ENCODE results near the gene C1QTNF1.
"Not testable (repeated sequence)": the region's sequence is repeated elsewhere in the genome, so short reads cannot be mapped to it uniquely, and the experiment has no call there.

The C1QTNF1 gene

DNA sequence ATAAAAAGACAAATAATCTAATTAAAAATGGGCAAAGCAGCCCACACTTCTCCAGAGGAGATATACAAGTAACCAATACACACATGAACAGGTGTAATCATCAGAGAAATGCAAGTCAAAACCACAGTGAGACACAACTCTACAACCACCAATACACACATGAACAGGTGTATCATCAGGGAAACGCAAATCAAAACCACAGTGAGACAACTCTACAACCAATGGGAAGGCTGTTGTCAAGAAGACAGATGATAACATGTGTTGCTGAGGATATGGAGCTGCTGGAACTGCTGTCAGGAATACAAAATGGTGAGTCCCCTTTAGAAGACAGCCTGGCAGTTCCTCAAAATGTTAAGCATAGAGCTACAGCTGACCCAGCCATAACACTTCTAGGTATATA lies 28.2 kb downstream of the C1QTNF1 start:
- DNase-seq (ENCODE audit: low spot score) = no peak

DNA sequence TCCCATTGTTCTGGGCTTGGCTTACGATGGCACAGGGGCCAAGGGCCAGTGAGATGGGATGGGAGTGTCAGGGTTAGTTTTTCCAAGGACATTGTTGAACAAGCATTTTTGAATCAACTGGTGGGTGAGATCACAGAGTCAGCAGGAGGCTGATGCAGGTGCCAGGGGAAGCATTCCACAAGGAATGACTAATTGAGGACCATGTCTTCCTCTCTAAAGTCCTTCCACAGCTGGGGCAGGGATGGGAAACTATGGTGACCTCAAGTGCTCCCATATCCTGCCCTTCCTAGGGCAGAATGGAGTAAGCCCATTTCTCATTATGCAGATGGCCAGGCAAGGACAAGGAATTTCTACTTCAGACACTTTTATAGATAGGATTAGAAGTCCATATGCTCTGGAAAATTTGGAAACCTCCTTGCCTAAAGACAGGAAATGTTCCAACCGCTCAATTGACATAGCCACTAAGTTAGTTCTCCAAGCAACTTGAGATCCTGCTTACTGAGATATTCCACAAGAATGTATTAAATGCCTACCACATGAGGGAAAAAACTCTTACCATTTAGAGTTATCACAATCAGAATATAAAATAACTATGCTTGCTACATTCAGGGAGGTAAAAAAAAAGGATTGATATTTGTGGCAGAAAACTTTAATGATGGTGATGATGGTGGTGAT lies 29.4 kb downstream of the C1QTNF1 start:
- DNase-seq (ENCODE audit: low spot score) = no peak

DNA sequence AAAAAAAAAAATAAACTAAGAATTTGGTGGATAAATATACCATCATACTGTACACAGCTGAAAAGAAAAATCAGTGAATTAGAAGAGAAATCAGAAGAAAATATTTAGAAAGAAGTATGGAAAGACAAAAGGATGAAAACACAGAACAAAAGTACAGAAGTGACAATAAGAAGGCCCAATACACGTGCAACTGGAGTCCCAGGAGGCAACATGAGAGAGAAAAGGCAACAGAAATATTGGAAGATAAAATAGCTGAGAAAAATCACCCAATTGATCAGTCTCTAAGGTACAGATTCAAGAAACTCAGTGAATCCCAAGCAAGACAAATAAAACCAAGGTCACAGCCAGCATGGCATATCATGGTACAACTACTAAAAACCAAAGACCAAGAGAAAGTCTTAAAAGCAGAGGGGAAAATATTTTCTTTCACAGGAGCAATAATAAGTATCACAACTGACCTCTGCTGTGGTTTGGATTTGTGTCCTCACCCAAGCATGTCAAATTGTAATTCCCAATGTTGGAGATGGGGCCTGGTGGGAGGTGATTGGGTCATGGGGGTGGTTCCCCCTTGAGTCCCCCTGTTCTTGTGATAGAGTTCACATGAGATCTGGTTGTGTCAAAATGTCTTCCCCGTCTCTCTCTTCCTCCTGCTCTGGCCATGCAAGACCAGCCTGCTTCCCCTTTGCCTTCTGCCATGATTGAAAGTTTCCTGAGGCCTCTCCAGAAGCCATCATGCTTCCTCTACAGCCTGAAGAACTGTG lies 30.4 kb downstream of the C1QTNF1 start:
- DNase-seq (ENCODE audit: low spot score) = no peak

DNA sequence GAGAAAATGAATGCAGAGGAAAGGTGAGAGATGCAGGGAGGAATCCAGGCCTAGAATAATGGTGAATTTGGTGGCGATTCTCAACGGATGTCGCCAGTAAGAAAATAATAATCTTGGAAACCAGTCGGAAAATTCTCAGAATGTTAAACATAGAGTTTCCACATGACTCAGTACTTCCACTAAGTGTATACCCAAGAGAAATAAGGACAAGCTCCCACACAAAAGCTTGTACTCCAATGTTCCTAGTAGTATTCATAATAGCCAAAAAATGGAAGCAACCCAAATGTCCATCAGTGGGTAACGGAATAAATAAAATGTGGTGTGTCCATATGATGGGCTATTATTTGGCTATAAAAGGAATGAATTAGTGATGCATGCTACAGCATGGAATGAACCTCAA lies 31.2 kb downstream of the C1QTNF1 start:
- DNase-seq (ENCODE audit: low spot score) = no peak

DNA sequence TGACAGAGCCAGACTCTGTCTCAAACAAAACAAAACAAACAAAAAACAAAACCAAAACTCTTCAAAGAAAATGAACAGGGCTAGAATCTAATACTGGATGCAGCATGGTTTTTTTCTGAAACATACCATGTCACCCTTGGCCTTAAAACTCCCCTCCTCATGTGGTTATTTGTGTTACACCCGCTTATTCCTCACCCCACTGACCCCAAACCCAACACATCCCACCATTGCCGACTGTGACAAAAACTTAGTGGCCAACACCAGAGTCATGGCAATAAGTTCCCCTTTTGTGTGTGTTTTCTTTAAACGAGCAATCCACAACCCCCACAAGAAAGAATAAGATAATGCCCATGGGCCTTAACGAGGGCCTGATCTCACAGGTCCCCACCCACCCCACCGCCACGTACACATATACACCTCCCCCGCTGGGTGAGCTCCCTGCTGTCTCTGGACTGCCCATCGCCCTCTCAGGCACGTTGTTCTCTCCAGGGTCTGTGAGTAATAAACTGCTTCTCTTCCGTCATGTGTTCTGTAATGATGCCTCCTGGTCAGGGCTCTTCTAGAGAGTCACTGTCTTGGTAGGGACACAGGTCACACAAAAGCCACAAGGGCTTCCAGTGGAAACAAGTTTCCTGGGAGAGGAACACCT lies 33.9 kb downstream of the C1QTNF1 start:
- DNase-seq (ENCODE audit: low spot score) = no peak

DNA sequence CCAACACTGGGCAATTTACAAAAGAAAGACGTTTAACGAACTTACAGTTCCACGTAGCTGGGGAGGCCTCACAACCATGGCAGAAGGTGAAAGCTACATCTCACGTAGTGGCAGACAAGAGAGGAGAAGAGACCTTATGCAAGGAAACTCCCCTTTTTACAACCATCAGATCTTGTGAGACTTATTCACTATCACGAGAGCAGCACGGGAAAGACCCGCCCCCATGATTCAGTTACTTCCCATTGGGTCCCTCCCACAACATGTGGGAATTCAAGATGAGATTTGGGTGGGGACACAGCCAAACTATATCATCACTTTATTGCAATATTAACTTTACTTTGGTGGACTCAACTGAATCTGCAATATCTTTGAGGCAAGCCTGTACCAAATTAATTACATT lies 38.7 kb downstream of the C1QTNF1 start:
- no peak for DNase-seq (ENCODE audit: low spot score)

DNA sequence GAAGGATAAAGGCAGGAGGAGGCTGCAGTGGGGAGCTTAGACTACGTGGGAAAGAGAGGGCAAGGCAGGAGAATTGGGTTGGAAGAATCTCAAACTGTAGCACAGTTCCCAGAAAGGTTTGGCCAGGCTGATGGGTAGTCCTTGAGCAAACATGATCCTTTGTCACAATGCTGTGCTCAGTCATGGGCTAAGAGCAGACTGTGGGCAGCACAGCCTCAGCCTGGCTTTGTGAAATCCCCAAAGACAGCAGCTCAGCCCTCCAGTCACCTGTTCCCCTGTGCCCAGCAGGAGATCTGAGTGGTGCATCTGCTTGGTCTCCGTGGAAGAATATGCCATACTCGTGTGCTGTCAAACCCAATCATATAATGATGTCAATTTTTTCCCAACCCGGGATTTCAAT lies 40.1 kb downstream of the C1QTNF1 start:
- no peak for DNase-seq (ENCODE audit: low spot score)

DNA sequence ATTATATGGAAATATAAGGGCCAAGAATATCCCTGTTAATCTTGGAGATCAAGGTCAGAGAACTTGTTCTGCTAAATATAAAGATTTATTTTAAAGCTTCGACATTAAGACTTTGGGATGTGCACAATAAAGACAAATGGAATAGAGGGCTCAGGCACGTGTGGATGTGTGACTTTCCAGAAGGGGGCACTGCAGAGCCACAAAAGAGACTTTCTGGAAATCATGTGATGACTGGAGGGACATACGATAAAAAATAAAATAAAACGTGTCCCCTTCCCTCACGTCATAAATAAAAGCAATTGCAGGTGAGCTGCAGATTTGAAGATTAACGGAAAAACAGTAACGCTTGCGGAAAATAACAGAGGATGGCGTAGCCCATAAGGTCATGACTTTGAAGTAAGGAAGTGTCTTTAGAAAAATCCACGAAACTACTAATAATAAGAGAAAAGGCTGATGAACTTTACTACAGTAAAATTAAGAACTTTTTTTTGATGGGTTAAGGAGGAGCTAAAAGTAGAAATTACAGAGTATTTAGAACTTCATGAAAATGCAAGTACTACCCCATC lies 41.2 kb downstream of the C1QTNF1 start:
- no peak for DNase-seq (ENCODE audit: low spot score)

DNA sequence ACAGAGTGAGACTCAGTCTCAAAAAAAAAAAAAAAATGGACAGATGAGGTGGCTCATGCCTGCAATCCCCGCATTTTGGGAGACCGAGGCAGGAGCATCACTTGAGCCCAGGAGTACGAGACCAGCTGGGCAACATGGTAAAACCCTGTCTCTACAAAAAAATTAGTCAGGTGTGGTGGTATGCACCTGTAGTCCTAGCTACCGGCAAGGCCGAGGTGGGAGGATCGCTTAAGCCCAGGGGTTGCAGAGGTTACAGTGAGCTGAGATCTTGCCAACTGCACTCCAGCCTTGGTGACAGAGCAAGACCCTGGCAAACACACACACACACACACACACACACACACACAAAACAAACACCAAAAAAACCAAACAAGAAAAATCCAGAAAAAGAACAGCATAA lies 43.0 kb downstream of the C1QTNF1 start:
- no peak for DNase-seq (ENCODE audit: low spot score)

DNA sequence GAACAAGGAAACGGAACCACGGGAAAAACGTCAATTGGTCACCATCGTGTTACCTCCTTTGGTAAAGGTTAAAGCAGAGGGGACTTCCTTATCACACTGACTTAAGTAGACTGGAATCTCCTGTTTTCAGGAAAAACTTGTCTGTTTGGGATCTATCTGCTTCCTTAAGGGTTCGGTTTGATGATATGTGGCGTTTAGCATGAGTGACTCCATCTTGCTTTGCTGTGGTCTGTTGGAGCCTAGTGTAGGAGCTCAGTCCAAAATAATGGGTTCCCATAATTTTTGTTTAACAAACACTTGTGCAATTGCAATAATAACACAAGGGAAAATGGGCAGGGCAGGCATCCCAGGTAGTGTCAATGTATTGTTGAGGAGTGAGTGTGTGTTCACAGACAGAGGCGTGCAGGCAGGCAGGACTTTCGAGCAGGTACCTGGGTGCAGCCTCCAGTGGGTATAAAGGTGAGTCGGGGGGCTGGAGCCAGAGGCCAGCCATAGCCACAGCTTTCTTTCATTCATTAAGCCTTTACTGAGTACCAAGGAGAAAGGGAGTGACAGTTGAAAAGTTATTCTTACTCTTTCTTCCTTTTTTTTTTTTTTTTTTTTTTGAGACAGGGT lies 46.4 kb downstream of the C1QTNF1 start:
- no peak for DNase-seq (ENCODE audit: low spot score)

DNA sequence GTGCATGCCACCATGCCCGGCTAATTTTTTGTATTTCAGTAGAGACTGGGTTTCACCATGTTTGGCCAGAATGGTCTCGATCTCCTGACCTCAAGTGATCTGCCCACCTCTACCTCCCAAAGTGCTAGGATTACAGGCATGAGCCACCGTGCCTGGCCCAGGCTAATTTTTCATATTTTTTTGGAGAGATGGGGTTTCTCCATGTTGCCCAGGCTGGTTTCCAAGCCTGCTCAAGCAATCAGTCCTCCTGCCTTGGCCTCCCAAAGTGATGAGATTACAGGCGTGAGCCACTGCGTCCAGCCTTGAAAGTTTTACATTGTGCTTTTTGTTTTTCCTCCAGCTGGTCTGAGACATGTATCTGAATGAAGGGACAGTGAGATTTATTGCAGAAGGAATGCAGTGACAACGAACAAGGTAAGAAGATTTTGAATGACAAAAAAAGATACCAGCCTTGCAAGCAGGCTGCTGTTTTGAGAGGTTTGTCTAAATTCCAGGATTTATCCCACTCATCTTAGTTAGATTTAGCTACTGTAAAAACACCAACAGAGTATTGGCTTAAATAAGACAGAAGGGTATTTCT lies 47.3 kb downstream of the C1QTNF1 start:
- no peak for DNase-seq (ENCODE audit: low spot score)

DNA sequence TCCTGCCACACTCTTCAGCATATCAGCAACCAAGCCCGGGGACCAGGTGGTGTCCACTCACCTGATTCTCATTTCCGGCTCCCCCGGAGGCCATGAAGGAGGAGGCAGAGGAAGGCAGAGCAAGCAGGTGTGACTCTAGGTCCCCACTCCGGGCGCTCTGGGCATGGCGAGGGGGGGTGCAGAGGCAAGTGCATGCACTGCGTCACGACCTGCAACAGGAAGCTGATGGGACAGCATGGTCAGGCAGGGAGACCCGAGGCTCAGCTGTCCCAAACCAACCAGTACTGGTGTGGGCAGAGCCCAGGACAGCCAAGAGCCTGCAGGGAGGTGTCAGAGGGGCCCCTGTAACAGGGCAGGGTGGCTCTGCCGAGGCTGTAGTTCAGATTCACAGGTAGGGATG lies 48.6 kb downstream of the C1QTNF1 start:
- DNase-seq (ENCODE audit: low spot score) = no peak

DNA sequence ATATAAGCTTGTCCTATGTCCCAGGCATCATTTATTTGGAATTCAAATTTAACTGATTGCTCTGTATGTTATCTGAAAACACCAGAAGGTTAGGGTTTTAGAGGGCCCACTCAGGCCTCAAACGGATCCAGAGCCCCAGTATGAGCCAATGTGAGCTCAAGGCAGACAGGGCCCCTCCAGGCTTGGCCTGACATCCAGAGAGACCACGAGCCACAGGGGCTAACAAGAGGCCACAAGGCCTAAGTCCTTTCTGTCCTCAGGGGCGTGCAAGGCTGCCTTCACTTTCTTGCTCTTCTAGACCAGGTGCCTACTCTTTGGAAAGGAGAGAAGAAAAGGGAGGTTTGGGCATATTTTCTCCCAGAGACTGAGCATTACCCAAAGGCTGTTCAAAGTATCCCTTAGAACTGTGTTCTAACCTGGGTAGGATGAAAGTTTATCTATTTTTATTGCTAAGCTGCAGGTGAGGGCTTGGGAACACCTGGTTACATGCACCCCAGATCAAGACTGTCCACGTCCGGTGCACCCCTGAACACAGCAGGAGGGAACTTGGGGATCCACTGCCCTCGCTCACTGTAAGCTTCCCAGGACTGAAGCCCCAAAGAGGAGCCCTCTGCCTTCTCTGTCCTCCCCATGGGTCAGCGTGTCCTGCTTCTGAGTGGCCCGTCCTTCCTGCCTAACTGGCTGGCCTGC lies 49.2 kb downstream of the C1QTNF1 start:
- no peak for DNase-seq (ENCODE audit: low spot score)

DNA sequence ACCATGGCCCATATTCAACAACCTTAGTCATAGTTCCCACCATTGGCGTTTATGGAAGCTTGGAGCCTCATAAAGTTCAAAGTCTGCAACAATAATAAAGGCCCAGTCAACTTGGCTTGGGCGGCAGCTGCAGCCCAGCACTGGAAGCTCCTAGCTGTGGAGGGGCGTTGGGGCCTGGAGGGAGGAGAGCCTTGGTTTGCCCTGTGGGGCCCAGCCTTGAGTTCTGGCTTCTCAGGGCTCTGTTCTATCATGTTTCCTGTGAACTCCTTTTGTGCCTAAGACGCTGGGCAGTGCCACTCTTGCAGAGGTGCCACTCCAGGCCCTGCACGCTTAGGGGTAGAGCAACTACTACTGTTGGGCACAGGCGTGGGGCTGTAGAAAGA lies 49.7 kb downstream of the C1QTNF1 start:
- DNase-seq (ENCODE audit: low spot score) = no peak

DNA sequence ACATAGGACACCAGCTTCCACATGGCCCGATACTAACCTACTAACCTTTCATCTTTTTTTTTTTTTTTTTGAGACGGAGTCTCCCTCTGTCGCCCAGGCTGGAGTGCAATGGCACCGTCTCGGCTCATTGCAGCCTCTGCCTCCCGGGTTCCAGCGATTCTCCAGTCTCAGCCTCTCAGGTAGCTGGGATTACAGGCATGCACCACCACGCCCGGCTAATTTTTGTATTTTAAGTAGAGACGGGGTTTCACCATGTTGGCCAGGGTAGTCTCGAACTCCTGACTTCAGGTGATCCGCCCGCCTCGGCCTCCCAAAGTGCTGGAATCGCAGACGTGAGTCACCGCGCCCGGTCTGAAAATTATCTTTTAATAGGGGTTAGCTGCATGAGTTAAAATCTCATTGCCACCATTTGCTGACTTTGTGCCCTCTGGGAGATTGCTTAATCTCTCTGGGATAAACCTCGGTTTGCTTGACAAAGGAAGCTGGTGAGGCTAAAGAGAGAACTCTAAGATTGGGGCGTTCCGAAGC lies 50.2 kb downstream of the C1QTNF1 start:
- not testable (repeated sequence) for DNase-seq (ENCODE audit: low spot score)

DNA sequence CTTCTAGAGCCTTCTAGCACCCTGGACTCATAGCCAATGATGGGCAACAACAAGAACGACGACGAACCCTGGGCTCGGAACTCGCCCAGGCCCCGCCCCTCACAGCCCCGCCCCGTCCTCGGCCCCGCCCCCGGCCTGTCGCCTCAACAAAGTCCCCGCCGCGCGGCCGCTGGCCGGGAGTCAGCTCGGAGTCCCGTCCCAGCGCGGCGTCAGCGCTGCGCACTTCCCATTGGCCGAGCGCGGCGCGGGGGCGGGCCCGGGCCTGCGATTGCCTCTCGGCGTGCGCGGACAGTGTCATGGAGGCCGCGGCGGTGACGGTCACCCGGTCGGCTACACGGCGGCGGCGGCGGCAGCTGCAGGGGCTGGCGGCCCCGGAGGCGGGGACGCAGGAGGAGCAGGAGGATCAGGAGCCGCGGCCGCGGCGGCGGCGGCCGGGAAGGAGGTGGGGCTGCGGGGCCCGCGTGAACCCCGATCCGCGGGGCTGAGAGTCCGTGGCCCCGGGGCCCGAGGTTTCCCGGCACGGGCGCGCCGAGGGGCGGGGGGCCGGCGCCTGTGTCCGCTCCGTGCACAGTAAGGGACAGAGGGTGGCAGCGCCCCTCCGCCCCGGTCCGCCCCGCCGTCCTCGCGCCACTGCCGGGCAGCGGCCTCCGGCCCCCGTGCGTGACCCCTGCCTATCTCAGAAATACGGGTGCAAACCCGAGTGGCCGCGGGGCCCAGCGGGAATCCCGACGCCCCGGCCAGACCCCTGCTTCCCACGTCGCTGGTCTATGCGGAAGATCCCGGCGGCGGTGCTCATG lies 50.9 kb downstream of the C1QTNF1 start, which contains the start of gene ENGASE:
TSS of gene ENGASE (plus strand) at position 176 of the 797 bp plus-strand sequence. CDS start at position 297, 121 bp downstream.
- DNase-seq (ENCODE audit: low spot score) = peak; percentile 93

DNA sequence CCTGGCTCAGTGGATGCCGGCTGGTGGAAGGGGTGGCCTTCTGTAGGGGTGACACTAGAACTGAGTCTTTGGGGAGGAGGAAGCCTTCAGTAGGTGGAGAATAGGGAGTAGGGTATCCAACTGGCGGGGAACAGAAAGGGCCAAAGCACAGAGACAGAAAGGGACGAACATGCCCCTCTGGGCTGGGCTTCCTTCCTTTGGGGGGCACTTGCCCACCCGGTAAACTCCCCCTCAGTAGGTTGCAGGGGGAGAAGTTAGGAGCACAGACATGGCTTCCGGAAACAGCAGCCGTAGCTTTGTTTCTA lies 51.4 kb downstream of the C1QTNF1 start:
- no peak for DNase-seq (ENCODE audit: low spot score)

DNA sequence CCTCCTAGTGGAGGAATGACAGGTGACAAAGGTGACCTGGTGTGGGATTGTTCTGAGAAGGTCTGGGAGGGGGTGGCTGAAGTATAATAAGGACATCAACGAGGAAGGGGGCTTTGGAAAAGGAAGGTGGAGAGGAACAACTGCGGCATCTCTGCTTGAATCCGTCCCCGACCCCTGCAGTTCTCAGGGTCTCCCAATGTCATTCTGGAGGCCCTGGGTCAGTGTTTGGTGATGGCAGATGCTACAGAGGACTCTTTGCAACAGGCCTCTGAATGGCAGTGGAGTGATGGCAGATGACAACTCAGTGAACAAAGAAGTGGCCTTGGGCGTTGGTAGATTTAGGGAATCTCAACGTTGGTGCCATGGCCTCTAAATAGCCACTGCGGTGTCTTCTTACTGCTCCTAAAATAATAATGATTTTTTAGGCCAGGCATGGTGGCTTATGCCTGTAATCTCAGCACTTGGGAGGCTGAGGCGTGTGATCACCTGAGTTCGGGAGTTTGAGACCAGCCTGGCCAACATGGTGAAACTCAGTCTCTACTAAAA lies 52.0 kb downstream of the C1QTNF1 start:
- no peak for DNase-seq (ENCODE audit: low spot score)

DNA sequence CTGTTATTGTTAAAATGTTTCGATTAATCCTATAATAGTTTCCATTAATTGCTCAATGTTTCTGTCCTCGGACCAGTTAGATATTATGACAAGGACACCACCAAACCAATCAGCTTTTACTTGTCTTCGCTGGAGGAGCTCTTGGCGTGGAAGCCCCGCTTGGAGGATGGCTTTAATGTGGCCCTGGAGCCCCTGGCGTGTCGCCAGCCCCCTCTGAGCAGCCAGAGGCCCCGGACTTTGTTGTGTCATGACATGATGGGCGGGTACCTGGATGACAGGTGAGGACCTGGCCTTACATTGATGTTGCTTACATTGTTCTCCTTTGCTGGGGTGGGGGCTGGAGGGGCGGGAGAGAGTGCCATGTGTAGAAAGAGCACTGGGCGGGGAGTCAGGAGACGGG lies 53.6 kb downstream of the C1QTNF1 start:
- DNase-seq (ENCODE audit: low spot score) = no peak

Measured in SK-N-DZ (cell line).